Measurements from ENCODE around the gene LSM11. TPM values are rescaled to one million over a fixed set of nuclear protein-coding genes. Genes with fewer than 3 reads are reported as not detected.
A peak's percentile ranks its signal among the peaks of the same experiment; 100 is the strongest.

The LSM11 gene
- total RNA-seq, 1 donor from 2014 or later, result 10.6 TPM

- no peaks in the 10 kb centered on the region for H3K9me3 Mint-ChIP-seq (ENCODE audit: low read depth)
- H3K4me3 Mint-ChIP-seq (ENCODE audit: unreplicated experiment), result no peak overlapping the region
- peaks cover 9% of the 10 kb centered on the region for H3K36me3 Mint-ChIP-seq (ENCODE audit: low read depth)
- H3K27me3 Mint-ChIP-seq (ENCODE audit: low read depth), result no peaks in the 10 kb centered on the region
- no peak for DNase-seq (ENCODE audit: low spot score)
- no peak for TF ChIP-seq CTCF (IDR thresholded peaks at IDR 0.05)
- no peak overlapping the region for H3K27ac Mint-ChIP-seq (ENCODE audit: unreplicated experiment)
- H3K4me1 Mint-ChIP-seq (ENCODE audit: low read depth), result peaks cover 15% of the 10 kb centered on the region
These were observed 7.5 kb upstream of the LSM11 start for GRCh38 chr5:157735991-157736390.

GRCh38 chr5:157739388-157740228 lies 3.9 kb upstream of the LSM11 start:
- peaks cover 7% of the 10 kb centered on the region for H3K36me3 Mint-ChIP-seq (ENCODE audit: low read depth)
- TF ChIP-seq CTCF (IDR thresholded peaks at IDR 0.05), result no peak
- peaks cover 8% of the 10 kb centered on the region for H3K4me1 Mint-ChIP-seq (ENCODE audit: low read depth)
- no peak overlapping the region for H3K27ac Mint-ChIP-seq (ENCODE audit: unreplicated experiment)
- H3K4me3 Mint-ChIP-seq (ENCODE audit: unreplicated experiment), result no peak overlapping the region
- H3K27me3 Mint-ChIP-seq (ENCODE audit: low read depth), result no peaks in the 10 kb centered on the region
- DNase-seq (ENCODE audit: low spot score), result no peak
- H3K9me3 Mint-ChIP-seq (ENCODE audit: low read depth), result no peaks in the 10 kb centered on the region

GRCh38 chr5:157740229-157740610 lies 3.3 kb upstream of the LSM11 start:
- no peak for DNase-seq (ENCODE audit: low spot score)
- Mint-ChIP-seq H3K4me1 (ENCODE audit: low read depth) (peaks cover 15% of the 10 kb centered on the region), H3K4me3 (ENCODE audit: unreplicated experiment) (no peak overlapping the region), H3K9me3 (ENCODE audit: low read depth) (no peaks in the 10 kb centered on the region), H3K36me3 (ENCODE audit: low read depth) (peaks cover 7% of the 10 kb centered on the region), H3K27me3 (ENCODE audit: low read depth) (no peaks in the 10 kb centered on the region), H3K27ac (ENCODE audit: unreplicated experiment) (no peak overlapping the region)
- peak; percentile 73 for TF ChIP-seq CTCF (IDR thresholded peaks at IDR 0.05)

- no peak for DNase-seq (ENCODE audit: low spot score)
- H3K27ac Mint-ChIP-seq (ENCODE audit: unreplicated experiment), result no peak overlapping the region
- H3K4me3 Mint-ChIP-seq (ENCODE audit: unreplicated experiment), result no peak overlapping the region
- peaks cover 7% of the 10 kb centered on the region for H3K36me3 Mint-ChIP-seq (ENCODE audit: low read depth)
- peaks cover 19% of the 10 kb centered on the region for H3K4me1 Mint-ChIP-seq (ENCODE audit: low read depth)
- H3K9me3 Mint-ChIP-seq (ENCODE audit: low read depth), result no peaks in the 10 kb centered on the region
- H3K27me3 Mint-ChIP-seq (ENCODE audit: low read depth), result no peaks in the 10 kb centered on the region
- TF ChIP-seq CTCF (IDR thresholded peaks at IDR 0.05), result no peak
These were observed 2.4 kb upstream of the LSM11 start for GRCh38 chr5:157741131-157741530.

GRCh38 chr5:157744051-157745011 lies 819 bp downstream of the LSM11 start:
- no peak for DNase-seq (ENCODE audit: low spot score)
- Mint-ChIP-seq H3K36me3 (ENCODE audit: low read depth) (peaks cover 2% of the 10 kb centered on the region), H3K9me3 (ENCODE audit: low read depth) (no peaks in the 10 kb centered on the region), H3K27ac (ENCODE audit: unreplicated experiment) (peak overlapping the region; percentile 63), H3K4me1 (ENCODE audit: low read depth) (peaks cover 39% of the 10 kb centered on the region), H3K4me3 (ENCODE audit: unreplicated experiment) (peak overlapping the region; percentile 79), H3K27me3 (ENCODE audit: low read depth) (no peaks in the 10 kb centered on the region)
- no peak for TF ChIP-seq CTCF (IDR thresholded peaks at IDR 0.05)
